NCI-H2171 treated with DMSO at 0.1 percent for 48 hours (cell line): Measurements from ENCODE around the gene TIRAP.
"Not testable (repeated sequence)": the region's sequence is repeated elsewhere in the genome, so short reads cannot be mapped to it uniquely, and the experiment has no call there.

ENCODE experiments used
- DNase-seq: peaks from one replicate; lab custom pipeline; 2025; lab: John Stamatoyannopoulos, UW

Gene TIRAP

DNA sequence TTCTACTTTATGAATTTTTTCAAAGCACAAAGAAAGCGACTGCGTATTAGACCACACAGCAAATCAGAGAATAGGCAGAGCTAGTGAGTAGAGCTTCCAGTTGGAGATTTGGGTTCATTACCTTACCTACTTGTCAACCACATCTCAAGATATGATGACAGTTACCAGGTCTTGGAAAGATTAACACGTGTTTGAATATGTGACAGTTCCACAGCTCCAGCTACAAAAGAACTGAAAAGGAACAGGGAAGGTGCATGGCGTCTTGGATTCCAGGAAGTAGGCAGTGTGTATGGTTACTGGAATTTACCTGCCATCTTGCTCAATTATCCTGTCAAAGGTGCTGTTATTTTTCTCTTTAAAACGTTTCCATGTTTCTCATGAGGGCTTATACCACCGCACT is 5.3 kb downstream of the TIRAP start:
- DNase-seq = no peak

DNA sequence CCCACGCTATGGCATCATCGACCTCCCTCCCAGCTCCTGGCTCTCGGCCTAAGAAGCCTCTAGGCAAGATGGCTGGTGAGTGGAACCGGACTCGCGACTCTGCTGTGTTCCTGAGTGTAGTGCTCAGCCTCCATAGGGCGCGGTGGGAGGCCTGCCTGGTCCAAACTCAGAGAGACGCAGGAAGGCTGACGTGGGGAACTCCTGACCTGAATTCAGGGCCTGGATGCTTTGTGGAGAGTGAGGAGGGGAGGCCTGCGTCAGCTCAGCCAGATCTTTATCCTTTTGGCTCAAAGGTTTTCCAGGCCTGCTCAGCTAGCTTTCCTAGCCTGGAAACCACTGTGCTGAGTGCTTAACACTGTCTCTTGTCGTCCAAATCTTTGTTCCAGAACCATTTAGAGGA is 8.0 kb downstream of the TIRAP start:
- no peak for DNase-seq

DNA sequence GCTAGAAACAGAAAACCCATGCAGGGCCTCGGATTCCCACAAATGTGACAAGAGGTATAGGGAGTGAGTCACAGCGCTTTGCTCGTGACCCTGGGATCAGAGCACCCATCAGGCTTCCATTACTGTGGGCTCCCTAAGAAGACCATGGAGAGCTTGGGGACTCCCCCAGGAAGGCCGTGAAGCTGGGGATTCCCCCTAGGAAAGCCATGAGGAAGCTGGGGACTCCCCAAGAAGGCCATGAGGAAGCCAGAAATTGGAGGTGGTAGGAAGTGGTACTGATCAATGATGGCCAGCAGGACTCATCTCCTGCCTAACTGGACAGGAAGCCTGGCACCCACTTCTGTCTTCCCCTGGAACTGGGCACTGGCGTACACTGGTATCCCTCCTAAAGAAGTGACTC is 10.8 kb downstream of the TIRAP start:
- DNase-seq = no peak

DNA sequence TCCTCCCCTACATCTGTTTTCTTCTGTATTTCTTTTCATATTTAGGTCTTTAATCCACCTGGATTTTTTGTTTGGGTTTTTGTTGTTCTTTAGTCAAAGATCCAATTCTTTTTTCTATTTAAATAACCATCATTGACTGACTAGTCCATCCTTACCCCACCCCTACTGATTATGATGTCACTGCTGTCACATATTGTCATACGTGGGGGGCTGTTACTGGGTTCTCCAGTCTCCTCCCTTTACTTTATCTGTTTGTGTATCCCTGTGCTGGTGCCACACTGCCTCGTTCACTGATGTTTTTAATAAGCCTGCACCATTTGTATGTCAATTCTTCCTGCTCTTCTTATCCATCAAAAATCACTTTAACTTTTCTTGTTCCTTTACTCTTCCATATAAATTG is 14.1 kb downstream of the TIRAP start:
- DNase-seq = no peak

DNA sequence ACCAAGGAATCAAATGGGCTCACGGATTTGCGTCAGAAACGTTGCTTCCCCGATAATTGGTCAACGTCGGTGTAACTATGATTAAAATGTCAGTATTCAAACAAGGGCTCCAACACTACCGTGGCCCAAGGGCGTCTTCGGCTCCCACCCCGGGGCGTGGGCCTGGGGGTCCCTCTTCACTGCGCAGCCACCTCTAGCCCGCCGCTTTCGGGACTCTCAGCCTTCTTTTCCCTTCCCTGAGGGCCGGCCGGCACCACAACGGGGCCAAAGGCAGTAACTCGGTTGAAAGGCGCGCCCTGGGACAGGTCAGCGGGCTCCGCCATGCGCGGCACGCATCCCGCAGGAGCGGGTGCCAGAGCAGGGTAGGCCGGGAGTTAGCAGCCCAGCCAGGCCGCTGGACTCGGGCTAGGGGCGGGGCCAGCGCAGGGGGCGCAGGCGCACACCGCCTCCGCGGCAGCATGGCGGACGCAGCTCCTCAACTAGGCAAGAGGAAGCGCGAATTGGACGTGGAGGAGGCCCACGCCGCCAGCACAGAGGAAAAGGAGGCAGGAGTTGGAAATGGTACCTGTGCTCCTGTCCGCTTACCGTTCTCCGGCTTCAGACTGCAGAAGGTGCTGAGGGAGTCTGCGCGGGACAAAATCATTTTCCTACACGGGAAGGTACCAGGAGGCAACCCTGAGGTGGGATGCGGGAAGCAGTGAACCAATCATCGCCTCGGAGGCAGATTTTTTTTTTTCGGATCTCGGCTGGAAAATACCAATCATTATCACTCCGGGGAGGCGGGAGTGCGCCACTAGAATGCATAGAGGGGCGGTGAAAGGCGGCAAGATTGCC is 20.9 kb downstream of the TIRAP start, which contains the start of gene DCPS:
DCPS (plus strand) TSS at position 438 of the 834 bp plus-strand sequence; CDS start at position 459, 21 bp downstream.
- peak; percentile 86 for DNase-seq

DNA sequence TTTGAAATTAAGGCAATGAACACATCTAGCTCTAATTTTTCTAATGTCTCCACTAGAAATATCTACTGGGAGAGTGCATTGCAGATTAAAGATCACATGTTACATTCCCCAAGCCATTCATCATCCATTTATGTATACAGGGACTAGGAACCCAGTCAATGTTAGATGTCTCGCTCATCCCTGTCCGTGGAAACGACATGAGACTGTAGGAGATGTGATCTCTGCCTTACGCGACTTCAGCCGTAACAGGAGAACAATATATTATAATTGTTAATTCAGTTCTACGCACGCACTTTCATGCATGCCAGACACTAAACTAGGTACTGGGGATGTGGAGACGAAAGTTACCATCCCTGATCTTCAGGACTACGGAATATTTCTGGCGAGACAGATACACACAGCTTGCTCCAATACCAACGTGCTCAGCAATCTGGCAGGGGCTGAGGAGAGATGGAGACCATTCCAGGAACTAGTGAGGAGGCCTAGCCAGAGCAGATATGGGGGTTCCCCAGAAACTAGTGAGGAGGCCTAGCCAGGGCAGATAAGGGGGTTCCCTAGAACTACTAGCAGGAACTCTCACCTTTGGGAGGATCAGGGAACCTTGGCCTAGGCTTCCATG is 21.7 kb downstream of the TIRAP start:
- no peak for DNase-seq

DNA sequence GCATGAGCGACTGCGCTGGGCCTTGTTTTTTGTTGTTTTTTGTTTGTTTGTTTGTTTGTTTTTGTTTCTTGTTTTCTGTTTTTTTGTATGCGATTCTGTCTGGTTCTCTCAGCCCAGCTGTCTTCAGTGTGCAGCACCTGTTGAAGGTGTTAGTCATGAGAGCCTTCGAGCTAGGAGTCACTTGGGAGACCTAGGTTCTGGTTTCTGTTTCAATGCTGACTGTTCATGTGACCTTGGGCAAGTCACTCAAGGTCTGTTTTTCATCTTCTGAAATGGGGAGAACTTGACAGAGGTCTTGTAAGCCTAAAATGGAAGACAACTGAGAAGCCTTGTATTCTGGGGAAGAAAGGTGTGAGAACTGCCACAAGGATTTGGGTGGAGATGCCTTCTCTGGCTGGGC is 22.8 kb downstream of the TIRAP start:
- DNase-seq = no peak

DNA sequence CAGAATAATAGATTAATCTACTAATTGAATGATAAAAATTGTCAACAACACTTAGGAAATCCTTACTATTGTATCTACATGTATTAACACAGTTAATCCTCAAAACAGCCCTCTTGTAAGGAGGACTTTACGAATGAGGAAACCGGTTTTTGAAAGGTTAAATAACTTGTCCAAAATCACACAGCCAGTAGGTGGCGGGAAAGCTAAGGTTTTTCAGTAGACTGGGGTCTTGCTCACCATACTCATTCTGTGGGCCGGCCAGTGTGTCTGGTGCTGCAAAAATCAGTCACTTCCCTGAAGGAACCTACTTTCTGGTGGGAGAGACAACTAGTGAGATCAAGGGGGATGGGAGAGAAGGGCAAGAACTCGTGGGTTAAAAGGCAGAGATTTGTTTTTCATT is 24.8 kb downstream of the TIRAP start:
- DNase-seq = no peak

DNA sequence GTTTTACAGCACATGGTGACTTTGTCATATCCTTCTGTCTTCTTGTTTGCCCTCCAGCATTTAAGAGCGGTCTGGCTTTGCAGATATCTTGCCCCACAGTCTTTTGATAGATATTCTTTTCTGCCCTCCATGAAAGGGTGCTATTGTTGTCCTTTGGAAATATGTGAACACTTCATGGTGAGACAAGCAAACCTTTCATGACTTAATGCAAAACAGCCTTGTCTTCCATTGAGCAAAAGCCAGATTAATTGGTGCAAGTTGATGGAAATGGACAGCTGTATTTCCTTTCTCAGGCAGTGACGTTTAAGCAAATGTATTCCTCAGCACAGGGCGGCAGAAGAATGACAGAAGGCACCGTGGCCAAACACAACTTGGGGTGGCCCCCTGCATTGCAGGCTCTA is 25.4 kb downstream of the TIRAP start:
- no peak for DNase-seq

DNA sequence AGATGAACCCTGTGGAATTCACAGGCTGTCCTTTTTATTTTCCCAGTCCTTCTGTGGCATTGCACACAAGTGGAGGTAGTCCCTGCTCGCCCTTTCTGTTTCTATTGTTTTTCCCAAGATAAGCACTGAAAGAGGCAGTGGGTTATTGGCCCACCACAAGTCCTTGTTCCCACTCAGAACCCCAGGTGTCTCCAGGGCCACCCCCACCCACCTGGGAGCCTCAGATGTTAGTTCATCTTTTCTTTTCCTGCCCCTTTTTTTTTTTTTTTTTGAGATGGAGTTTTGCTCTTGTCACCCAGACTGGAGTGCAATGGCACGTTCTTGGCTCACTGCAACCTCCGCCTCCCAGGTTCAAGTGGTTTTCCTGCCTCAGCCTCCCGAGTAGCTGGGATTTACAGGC is 25.9 kb downstream of the TIRAP start:
- not testable (repeated sequence) for DNase-seq

DNA sequence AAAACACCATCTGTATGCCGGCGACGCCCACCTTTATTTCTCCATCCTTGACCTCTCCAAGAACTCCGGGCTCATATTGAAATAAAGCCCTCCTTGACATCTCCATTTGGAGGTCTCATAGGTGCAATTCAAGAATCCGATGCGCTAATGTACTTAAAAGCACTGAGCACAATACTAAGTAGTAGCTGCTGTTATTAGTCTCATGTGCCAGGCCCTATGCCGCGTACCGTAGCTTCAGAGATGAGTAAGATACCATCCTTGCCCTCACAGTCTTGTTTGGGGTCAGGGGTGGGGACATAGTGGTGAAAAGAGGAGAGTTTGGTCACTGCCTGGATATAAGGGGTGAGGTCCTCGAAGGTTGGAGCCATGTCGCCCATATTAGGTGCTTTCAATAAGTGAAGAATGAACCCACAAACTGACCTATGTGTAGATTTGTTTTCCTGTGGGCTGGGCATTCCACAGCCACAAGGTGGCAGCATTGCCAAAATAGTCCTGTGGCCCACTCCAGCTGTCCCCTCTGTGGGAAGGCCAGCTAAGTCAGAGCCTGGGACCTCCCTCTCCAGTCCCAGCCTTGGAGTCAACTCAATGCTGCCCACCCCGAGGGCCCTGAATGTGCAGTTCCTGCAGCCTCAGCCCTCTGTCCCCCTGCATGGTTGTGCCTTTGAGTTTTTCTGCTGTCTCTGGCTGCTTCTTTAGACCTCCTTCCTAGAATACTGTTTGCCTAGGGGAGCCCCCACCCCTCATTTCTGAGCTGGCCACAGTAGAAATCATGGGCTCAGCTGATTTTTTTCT is 27.5 kb downstream of the TIRAP start:
- peak; percentile 3 for DNase-seq

DNA sequence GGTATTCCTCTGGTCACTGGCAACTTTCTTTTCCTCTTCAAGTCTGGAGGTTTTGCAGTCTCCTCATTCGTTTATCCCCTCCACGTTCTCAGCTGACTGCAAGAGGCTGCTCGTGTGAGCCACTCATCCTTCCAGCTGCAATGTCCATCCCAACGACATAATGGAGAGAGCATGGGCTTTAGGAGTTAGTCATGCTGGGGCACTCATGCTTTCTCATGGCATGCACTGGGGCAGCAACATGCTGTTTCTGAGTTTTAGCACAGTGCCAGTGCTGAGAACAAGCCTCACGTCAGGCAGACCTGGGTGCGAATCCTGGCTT is 28.1 kb downstream of the TIRAP start:
- no peak for DNase-seq

DNA sequence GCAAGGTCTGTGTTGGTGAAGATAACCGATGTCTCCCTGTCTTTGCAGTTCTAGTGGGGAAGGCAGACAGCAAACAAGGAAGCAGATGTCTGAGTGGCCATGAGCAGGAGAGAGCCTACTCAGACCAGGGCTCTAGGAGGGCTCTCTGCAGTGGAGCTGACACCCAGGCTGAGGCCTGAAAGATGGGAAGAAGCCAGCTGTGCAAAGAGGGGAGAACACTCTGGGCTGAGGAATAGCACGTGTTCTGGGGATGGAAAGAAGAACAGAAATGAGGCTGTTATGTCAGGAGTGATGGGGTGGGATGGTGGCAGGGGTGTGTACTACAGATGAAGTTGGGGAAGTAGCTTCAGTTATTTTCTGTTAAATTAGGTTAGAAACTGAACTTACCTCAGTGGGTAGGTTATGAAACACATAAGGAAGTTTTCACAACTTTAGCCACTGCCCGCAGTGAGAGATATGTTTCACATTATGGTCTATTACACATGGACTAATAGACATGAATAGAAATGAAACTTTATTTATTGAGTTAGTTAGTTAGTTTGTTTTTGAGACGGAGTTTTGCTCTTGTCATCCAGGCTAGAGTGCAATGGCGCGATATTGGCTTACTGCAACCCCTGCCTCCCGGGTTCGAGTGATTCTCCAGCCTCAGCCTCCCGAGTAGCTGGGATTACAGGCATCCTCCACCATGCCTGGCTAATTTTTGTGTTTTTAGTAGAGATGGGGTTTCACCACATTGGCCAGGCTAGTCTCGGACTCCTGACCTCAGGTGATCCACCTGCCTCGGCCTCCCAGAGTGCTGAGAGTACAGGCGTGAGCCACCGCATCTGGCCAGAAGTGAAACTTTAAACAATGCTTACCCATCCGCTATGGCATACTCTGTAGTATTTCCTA is 28.8 kb downstream of the TIRAP start:
- DNase-seq = no peak

DNA sequence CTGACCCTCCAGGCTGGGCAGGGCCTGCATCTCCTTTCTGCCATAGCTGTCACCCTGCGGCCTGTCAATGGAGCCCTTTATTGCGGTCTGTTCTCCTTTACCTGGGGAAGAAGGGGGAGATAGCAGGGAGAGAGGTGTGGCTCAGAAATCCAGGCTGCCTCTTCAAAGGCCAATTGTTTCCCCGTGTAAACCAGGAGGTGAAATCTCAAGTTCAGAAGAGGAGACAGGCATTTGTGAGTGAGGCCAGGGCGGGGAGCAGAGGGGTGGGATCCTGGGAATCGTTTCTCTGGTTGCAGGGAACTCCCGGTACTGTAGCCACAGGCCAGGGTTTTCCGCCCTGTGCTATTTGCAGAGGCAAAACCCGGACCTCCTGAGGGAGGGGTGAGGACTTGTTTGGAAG is 30.1 kb downstream of the TIRAP start:
- DNase-seq = no peak

DNA sequence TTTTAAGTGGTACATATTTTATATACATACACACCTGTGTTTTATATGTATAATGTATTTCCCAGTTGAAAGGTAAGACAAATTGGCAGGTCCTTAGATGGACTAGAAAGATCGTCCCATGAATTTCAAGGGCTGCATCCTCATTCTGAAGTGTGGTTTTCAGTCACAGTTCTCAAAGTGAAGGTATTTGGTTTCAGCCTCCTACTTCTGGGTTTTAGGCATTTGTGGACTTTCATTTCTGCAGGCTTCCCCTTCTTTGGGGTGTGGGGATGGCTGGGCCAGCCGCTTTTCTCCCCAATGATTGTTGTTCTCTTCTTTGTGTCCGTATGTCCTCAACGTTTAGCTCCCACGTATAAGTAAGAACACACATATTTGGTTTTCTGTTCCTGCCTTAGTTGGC is 30.9 kb downstream of the TIRAP start:
- no peak for DNase-seq

DNA sequence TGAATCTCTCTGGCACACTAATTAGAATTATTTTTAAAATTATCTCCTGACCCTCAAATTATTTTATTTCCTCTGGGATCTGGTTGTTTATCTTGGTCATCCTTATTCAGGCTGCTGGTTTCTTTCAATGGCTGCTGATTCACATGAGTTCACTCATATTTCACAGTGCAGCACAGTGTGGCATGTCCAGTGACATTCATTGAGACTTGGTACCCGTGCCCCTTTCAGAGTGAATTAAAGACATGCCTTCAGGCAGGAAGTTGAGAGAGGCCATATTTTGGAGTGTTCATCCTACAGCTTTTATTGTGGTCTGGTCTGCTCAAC is 34.5 kb downstream of the TIRAP start:
- DNase-seq = no peak

DNA sequence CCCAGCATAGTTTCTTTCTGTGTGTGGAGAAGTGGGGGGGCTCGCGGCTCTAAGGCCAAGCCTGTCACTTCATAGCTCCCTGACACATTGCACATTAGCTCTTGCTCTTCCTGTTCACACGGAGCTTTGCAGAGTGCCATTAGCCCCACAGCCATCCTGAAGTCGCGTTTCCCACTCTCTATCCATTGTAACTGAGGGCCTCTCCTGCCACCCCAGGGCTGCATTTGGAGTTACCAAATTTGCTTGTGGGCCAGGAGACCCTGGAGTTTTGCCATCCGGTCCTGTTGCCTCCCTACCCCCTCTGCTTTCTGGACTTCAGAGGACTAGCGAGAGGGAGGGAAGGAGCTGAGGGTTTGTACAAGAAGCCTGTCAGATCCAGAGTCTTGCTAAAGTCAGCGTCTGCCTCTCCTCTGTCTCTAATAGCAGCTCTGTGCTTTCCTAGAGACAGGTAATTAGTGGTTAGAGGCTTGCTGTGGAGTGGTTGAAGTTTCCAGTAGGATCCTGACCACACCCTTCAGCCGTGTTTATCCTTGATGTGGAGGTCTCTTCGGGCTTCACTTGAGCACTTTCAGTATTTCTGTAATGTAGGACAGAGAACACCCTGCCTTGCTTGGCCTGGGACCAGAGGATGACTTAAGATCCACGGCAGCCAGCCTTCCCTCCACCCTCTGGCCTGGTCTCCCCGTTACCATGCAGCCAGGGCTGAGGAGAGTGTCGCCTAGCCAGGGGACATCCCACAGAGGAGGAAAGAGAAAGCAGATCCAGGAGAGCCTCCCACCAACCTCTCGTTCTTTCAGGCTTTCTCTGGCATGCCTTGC is 35.1 kb downstream of the TIRAP start:
- DNase-seq = no peak

DNA sequence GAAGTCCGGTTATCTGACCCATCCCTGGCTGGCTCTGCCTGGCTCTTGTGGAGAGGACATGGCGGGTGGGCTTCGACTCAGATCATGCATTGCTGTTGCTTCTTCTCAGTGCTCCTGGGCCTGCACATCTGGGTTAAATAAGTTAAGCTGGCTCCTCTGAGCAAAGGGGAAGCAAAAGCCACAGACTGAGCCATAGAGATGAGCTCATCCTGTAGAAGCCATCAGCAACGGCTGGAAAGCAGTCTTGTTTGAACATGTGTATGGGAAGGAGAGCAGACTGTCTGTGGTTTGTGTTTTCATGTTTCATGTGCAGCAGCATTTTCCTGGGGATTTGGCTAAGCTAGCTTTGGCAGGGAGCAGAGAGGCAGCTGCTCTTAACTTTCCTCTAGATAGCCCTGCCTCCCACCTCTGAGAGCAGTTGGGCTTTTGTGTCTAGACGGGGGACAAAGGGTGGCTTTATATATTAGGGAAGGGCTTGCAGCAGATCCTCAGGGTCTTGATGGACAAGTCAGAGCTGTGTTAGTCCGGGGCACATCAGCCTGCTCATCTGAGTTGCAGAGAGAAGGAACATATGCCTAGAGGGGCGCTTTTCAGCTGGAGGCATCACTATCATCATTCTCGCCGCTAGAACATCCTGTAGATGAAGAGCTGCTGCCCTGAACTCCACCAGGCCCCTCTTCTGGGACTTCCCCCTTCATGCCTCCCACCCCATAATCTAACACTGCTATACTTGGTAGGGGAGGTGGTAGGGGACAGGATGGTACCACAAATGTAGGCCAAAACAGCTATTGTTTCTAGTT is 35.9 kb downstream of the TIRAP start:
- peak; percentile 46 for DNase-seq

DNA sequence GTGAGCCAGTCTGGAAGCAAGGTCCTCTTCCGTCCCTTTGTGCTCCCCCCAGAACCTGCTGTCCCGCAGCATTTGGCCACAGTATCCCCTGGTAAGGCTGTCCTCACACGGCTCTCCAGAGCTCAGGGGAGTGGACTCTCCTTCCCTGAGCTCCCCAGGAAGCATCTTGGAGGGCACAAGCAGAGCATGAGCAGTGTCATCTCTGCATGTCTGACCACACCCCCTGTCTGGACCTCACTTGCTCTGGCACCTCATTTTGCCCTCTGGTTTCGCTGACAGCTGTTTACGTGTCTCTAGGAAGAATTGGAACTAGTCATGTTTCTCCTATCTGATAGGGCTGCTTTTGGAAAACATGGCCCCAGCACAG is 36.5 kb downstream of the TIRAP start:
- no peak for DNase-seq

DNA sequence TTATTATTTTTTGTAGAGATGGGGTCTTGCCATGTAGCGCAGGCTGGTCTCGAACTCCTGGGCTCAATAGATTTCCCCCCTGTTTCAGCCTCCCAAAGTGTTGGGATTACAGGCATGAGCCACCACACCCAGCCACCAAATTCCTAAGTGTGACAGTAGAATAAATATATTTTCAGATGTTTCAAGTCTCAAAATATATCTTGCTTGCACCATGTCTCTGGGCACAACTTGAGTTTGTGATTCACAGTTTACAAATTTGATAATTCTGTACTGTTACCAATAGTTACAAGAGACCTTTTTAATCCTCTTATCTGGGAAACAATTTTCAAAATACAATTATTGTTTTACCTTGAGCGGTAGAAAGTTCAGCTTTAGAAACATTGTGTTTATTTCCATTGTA is 40.1 kb downstream of the TIRAP start:
- no peak for DNase-seq
